ENCODE data around the gene POMGNT1. TPM values are rescaled to one million over a fixed set of nuclear protein-coding genes. Genes with fewer than 3 reads are reported as not detected.

POMGNT1 gene
- total RNA-seq, 2 experiments from 2014 or later: 30.8 to 37.3 TPM

DNA sequence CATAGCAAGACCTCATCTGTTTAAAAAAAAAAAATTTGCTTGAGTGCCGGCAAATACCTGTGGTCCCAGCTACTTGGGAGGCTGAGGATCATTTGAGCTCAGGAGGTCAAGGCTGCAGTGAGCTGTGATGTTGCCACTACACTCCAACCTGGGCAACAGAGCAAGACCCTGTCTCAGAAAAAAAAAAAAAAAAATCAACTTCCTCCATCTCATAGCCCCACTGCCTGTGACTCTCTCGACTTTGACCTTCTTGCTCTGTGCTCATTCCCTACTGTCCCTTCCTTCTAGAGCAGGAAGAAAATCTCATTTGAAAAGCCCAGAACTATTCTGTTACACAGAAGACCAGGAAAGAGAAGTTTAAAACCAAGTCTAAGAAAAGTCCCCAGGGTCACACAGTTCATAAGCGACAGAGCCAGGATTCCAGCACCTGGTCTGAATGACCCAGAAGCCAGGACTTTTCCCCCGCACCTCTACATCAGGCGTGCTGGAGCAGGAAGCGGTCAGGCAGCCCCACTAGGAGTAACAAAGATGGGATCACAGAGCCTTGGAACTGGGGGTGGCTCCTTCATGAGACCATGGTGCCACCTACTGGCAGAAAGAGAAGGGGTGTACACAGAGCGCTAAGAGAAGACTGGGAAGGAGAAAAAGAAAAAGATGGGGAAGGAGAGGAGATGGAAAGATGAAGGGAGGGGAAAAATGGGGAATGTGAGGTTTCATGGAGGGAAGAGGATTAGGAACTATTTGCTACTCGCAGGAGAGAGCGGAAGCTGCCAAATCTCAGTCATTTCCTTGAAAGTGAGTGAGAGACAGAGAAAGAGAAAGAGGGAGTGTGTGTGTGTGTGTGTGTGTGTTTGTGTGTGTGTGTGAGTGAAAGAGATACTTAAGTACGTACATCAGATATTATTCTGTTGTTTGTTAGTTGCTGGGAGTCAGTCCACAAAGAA, 18.8 kb downstream of the POMGNT1 start:
- TF ChIP-seq, protein P1, sequence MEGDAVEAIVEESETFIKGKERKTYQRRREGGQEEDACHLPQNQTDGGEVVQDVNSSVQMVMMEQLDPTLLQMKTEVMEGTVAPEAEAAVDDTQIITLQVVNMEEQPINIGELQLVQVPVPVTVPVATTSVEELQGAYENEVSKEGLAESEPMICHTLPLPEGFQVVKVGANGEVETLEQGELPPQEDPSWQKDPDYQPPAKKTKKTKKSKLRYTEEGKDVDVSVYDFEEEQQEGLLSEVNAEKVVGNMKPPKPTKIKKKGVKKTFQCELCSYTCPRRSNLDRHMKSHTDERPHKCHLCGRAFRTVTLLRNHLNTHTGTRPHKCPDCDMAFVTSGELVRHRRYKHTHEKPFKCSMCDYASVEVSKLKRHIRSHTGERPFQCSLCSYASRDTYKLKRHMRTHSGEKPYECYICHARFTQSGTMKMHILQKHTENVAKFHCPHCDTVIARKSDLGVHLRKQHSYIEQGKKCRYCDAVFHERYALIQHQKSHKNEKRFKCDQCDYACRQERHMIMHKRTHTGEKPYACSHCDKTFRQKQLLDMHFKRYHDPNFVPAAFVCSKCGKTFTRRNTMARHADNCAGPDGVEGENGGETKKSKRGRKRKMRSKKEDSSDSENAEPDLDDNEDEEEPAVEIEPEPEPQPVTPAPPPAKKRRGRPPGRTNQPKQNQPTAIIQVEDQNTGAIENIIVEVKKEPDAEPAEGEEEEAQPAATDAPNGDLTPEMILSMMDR (conservative IDR thresholded peaks at IDR 0.05; ENCODE audit: low read length): peak; percentile 100
- TF ChIP-seq EZH2phosphoT487 (IDR thresholded peaks at IDR 0.05; ENCODE audit: borderline replicate concordance, low read depth, low read length): no peak
- DNase-seq (ENCODE audit: low spot score): peak; percentile 84
- H3K9me3 ChIP-seq (ENCODE audit: low read length): no peaks in the 10 kb centered on the region
- POLR2A ChIA-PET: no interaction called here
- H4K20me1 ChIP-seq (ENCODE audit: insufficient read depth, low read length): no peaks in the 10 kb centered on the region
- H3K4me2 ChIP-seq (ENCODE audit: low read length): peak overlapping the region; percentile 37
- CTCF ChIA-PET (ENCODE audit: unreplicated experiment): interaction anchor here (0.6 kb wide), 2 partner anchors 37 to 611 kb away, joined by 4 to 5 read pairs; no protein-coding TSS in a partner anchor
- BruUV-seq (replicated peaks): no TSS peak
- intact Hi-C loops (cut with micrococcal nuclease; ENCODE audit: unreplicated experiment): loop anchor here (1.0 to 2.0 kb wide), 5 partner anchors 44 to 429 kb away; partner anchors contain the start of genes IPP and MAST2
- H3K79me2 ChIP-seq (ENCODE audit: insufficient read depth, low read depth, low read length): no peaks in the 10 kb centered on the region
- no peaks in the 10 kb centered on the region for H3K36me3 ChIP-seq (ENCODE audit: insufficient read depth, low read length)
- H3K4me3 ChIP-seq (ENCODE audit: low read depth, low read length, poor library complexity, severe bottlenecking): no peak overlapping the region
- H3K9me2 ChIP-seq (ENCODE audit: insufficient read depth, low read length): no peaks in the 10 kb centered on the region
- H3K4me1 ChIP-seq (ENCODE audit: insufficient read depth, low read length, poor library complexity, severe bottlenecking): peaks cover 51% of the 10 kb centered on the region
- no peak overlapping the region for H3K27ac ChIP-seq (ENCODE audit: low read depth, low read length, poor library complexity, severe bottlenecking)
- H2AFZ ChIP-seq (ENCODE audit: low read length): peak overlapping the region; percentile 80; the same call in 1 of the 2 replicates

DNA sequence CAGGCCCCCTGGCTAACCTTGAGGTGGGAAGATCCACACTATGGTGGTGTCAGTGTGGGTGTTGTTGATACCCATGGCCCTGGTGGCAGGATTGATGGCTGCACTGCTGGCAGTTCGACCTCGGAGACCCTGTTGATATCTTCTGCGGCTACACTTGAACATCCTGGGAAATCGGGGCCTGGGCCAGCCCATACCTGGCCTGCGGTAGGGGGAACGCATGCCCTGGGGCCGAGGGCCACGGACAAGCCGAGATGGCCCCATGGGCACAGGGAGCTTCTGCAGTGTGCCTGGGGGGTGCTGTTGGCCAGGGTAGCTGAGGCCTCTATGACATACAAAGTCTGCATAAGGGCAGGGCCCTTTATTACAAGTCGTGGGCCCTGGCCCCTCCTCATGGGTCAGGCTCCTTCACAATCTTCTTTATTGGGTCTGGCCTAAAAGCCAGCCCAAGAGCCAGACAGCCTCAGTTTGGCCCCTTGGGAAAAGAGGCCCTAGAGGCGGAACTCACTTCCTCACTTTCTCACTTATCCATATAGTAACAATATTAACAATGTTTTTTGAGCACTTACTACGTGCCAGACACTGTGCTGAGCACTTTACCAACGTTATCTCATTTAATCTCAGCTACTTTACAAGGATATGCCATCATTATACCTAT, 21.9 kb downstream of the POMGNT1 start, which contains the start of gene P3R3URF:
TSS of gene P3R3URF (minus strand) at position 278 of the 655 bp plus-strand sequence. CDS start at position 261, 17 bp downstream.
- ChIA-PET CTCF (ENCODE audit: unreplicated experiment) (interaction anchor here (0.6 to 1.4 kb wide), 2 partner anchors 47 to 176 kb away, joined by 3 to 10 read pairs; no protein-coding TSS in a partner anchor), POLR2A (interaction anchor here (0.7 to 1.6 kb wide), 3 partner anchors 9 to 164 kb away, joined by 3 to 5 read pairs (median 3); no protein-coding TSS in a partner anchor)
- TF ChIP-seq EZH2phosphoT487 (IDR thresholded peaks at IDR 0.05; ENCODE audit: borderline replicate concordance, low read depth, low read length): no peak
- TF ChIP-seq, protein P1 (conservative IDR thresholded peaks at IDR 0.05; ENCODE audit: low read length): no peak
- no peaks in the 10 kb centered on the region for H4K20me1 ChIP-seq (ENCODE audit: insufficient read depth, low read length)
- H3K4me2 ChIP-seq (ENCODE audit: low read length): no peak within 1 kb of the TSS
- H3K36me3 ChIP-seq (ENCODE audit: insufficient read depth, low read length): no peaks in the 10 kb centered on the region
- intact Hi-C loops (cut with micrococcal nuclease; ENCODE audit: unreplicated experiment): no loop called here
- no TSS peak for BruUV-seq (replicated peaks)
- H3K27ac ChIP-seq (ENCODE audit: low read depth, low read length, poor library complexity, severe bottlenecking): no peak within 1 kb of the TSS
- H3K4me3 ChIP-seq (ENCODE audit: low read depth, low read length, poor library complexity, severe bottlenecking): no peak within 1 kb of the TSS
- no peaks in the 10 kb centered on the region for H3K9me3 ChIP-seq (ENCODE audit: low read length)
- H2AFZ ChIP-seq (ENCODE audit: low read length): peak within 1 kb of the TSS; percentile 26; the same call in 1 of the 2 replicates
- H3K79me2 ChIP-seq (ENCODE audit: insufficient read depth, low read depth, low read length): no peaks in the 10 kb centered on the region
- DNase-seq (ENCODE audit: low spot score): no peak
- no peaks in the 10 kb centered on the region for H3K9me2 ChIP-seq (ENCODE audit: insufficient read depth, low read length)
- H3K4me1 ChIP-seq (ENCODE audit: insufficient read depth, low read length, poor library complexity, severe bottlenecking): peaks cover 58% of the 10 kb centered on the region

All from OCI-LY7 (cell line).